ENCODE data around the gene APOBR. TPM values are rescaled to one million over a fixed set of nuclear protein-coding genes. Genes with fewer than 3 reads are reported as not detected.
"Not testable (repeated sequence)": the region's sequence is repeated elsewhere in the genome, so short reads cannot be mapped to it uniquely, and the experiment has no call there.

Gene APOBR
- total RNA-seq, 4 donors from 2014 or later: 0.49 to 2.1 (median 0.98) TPM

GRCh38 chr16:28522792-28523191 is 28.3 kb downstream of the APOBR start:
- intact Hi-C loops (cut with DNase I): no loop called here
- no peak for DNase-seq
- Histone ChIP-seq H3K27ac (no peak overlapping the region), H3K9me3 (no peaks in the 10 kb centered on the region), H3K4me1 (peaks cover 0 to 7% (median 0%) of the 10 kb centered on the region in 3 donors), H3K27me3 (no peaks in the 10 kb centered on the region), H3K4me3 (no peak overlapping the region), H3K36me3 (no peaks in the 10 kb centered on the region)
- WGBS, 2 donors: 70 to 82% methylated on average over 11 of the region's 11 CpGs
- TF ChIP-seq CTCF (IDR thresholded peaks at IDR 0.05) (no peak), POLR2A (IDR thresholded peaks at IDR 0.05) (no peak)

GRCh38 chr16:28524681-28525171 is 30.3 kb downstream of the APOBR start:
- TF ChIP-seq POLR2A (IDR thresholded peaks at IDR 0.05) (no peak), CTCF (IDR thresholded peaks at IDR 0.05) (no peak)
- no peak overlapping the region for H3K4me3 ChIP-seq
- H3K27ac ChIP-seq: no peak overlapping the region
- intact Hi-C loops (cut with DNase I): no loop called here
- 66 to 70% methylated on average over 6 of the region's 6 CpGs for WGBS, 2 donors
- no peak for DNase-seq
- H3K27me3 ChIP-seq: no peaks in the 10 kb centered on the region
- no peaks in the 10 kb centered on the region for H3K9me3 ChIP-seq
- H3K36me3 ChIP-seq: no peaks in the 10 kb centered on the region
- peaks cover 0 to 7% (median 0%) of the 10 kb centered on the region in 3 donors for H3K4me1 ChIP-seq

GRCh38 chr16:28526201-28527099 is 32.0 kb downstream of the APOBR start:
- Histone ChIP-seq H3K4me3 (no peak overlapping the region), H3K27me3 (no peaks in the 10 kb centered on the region), H3K36me3 (no peaks in the 10 kb centered on the region), H3K9me3 (no peaks in the 10 kb centered on the region), H3K4me1 (peaks cover 0 to 9% (median 0%) of the 10 kb centered on the region in 3 donors), H3K27ac (no peak overlapping the region)
- no peak for TF ChIP-seq POLR2A (IDR thresholded peaks at IDR 0.05)
- no peak for TF ChIP-seq CTCF (IDR thresholded peaks at IDR 0.05)
- 76 to 84% methylated on average over 11 of the region's 11 CpGs for WGBS, 2 donors
- no peak for DNase-seq
- intact Hi-C loops (cut with DNase I): no loop called here

GRCh38 chr16:28527100-28527785 is 32.8 kb downstream of the APOBR start:
- WGBS, 2 donors: 91 to 94% methylated on average over 5 of the region's 7 CpGs
- H3K36me3 ChIP-seq; H3K27ac ChIP-seq; H3K27me3 ChIP-seq; DNase-seq; H3K9me3 ChIP-seq; intact Hi-C loops (cut with DNase I); H3K4me3 ChIP-seq: not testable (repeated sequence)
- H3K4me1 ChIP-seq: peaks cover 2 to 17% (median 5%) of the 10 kb centered on the region in 3 donors

GRCh38 chr16:28527985-28528384 is 33.5 kb downstream of the APOBR start:
- DNase-seq: no peak
- WGBS, 2 donors: 83 to 89% methylated on average over 5 of the region's 5 CpGs
- H3K4me1 ChIP-seq: peaks cover 6 to 24% (median 8%) of the 10 kb centered on the region in 3 donors
- H3K9me3 ChIP-seq: no peaks in the 10 kb centered on the region
- TF ChIP-seq CTCF (IDR thresholded peaks at IDR 0.05) (no peak), POLR2A (IDR thresholded peaks at IDR 0.05) (no peak)
- H3K4me3 ChIP-seq: no peak overlapping the region
- no peaks in the 10 kb centered on the region for H3K27me3 ChIP-seq
- intact Hi-C loops (cut with DNase I): no loop called here
- H3K36me3 ChIP-seq: no peaks in the 10 kb centered on the region
- H3K27ac ChIP-seq: no peak overlapping the region

Data from esophagus squamous epithelium (tissue), 5 donors.